GM12873 (cell line): ENCODE data around the gene WWC2.

Experiments
- TF ChIP-seq, protein P1 (sequence below): IDR thresholded peaks from 2 replicates; pipeline ENCODE4 v1.5.1; 2012; ENCODE audit warnings: low read depth, mild to moderate bottlenecking, moderate library complexity, low read length, control low read depth; ENCODE audit not compliant: insufficient read depth; ENCODE audit errors: missing control alignments

Gene WWC2

DNA sequence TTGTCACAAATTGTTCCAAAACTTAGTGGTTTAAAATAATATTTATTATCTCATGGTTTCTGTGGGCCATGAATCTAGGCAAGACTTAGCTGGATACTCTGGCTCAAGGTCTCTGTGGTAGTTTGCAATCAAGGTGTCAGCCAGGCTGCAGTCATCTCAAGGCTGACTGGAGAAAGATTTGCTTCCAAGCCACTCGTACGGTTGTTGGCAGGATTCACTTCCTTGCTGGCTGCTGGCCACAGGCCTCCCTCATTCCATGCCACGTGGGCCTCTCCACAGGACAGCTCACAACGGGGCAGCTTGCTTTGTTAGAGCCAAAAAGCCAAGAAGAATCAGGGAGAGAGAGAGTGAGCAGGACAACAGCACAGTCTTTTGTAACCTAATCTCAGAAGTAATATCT lies 101.4 kb downstream of the WWC2 start:
- TF ChIP-seq, protein P1, sequence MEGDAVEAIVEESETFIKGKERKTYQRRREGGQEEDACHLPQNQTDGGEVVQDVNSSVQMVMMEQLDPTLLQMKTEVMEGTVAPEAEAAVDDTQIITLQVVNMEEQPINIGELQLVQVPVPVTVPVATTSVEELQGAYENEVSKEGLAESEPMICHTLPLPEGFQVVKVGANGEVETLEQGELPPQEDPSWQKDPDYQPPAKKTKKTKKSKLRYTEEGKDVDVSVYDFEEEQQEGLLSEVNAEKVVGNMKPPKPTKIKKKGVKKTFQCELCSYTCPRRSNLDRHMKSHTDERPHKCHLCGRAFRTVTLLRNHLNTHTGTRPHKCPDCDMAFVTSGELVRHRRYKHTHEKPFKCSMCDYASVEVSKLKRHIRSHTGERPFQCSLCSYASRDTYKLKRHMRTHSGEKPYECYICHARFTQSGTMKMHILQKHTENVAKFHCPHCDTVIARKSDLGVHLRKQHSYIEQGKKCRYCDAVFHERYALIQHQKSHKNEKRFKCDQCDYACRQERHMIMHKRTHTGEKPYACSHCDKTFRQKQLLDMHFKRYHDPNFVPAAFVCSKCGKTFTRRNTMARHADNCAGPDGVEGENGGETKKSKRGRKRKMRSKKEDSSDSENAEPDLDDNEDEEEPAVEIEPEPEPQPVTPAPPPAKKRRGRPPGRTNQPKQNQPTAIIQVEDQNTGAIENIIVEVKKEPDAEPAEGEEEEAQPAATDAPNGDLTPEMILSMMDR, result no peak

DNA sequence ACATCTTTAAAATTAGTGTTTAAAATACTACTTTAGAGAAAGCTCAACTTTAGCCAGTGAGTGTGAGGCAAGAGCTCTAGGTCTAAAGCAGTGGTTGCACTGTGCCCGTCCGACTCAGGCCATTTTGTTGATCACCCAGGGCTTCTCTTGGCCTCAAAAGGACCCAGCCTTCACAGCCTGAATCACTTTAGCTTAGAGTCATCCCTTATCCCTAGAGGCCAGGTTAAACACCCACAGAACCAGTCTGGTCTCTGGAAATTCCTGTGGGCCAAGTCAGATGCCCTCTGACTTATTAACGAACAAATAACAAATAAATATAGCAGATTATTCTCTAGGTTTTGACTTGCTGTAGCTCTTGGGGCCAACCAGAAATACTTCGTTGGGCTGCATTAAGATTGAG lies 102.3 kb downstream of the WWC2 start:
- TF ChIP-seq, protein P1, result no peak

DNA sequence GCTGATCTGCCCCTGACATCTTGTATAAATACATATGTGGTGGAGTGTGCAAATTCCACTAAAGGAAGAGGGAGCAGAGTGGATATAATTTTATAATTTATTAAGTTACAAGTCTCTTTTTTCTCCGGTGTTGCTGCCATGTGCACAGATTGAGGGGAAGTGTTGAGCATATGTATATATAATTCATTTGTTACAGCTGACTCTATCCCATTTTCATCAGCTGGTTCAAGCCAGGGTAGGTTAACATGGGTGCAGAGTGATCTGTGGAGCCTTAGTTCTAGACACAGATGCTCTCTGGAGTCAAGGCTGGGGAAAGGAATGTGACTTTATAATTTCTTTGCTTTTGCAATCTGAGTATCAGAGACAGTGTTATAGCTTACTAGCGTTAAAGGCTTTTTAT lies 103.5 kb downstream of the WWC2 start:
- TF ChIP-seq, protein P1, result no peak

DNA sequence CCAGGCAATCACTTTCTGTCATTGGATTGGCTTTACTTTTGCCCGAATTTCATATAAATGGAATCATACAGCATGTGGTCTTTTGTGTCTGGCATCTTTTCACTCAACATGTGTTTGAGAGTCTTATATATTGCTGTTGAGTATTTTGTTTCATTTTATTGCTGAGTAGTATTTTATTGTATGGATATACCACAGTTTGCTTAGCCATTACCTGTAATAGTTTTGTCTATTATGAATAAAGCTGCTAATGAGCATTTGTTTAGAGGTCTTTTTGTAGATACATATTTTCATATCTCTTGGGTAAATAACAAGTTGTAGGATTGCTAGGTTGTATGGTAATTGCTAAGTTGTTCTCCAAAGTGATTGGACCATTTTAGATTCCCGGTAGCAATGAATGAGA lies 105.7 kb downstream of the WWC2 start:
- TF ChIP-seq, protein P1, result no peak

DNA sequence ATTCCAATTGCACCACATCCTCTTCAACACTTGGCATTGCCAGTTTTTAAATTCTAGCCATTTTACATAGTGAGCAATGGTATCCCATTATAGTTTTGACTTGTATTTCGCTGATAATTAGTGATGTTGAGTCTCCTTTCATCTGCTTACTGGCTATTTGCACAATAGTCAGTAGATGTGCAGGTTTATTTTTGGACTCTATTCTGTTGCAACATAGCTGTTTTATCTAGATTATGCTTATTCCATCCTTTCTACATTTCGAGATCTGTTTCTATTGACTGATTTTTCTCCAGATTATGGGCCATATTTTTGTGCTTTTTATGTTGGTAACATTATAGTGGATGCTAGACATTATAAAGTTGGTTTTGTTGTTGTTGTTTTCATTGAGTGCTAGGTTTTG lies 106.1 kb downstream of the WWC2 start:
- TF ChIP-seq, protein P1, result no peak

DNA sequence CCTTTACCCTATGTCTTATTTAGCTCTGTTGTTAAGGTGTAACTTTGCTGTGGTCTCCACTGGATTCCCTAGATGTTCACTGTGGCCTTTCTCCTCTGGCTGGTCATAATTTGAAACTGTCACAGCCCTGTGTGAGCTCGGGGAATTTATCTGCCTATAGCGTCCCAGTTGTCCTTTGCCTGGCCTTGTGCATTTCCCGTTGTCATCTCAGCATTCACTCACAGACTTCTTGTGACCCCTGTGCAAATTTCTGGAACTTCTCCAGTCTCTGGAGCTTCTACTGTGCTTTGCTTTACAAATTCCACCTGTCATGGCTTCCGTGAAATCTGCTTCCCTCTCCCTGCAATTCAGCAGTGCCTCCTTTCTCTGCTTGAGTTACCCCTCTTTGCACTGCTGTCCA lies 106.7 kb downstream of the WWC2 start:
- TF ChIP-seq, protein P1, result no peak

DNA sequence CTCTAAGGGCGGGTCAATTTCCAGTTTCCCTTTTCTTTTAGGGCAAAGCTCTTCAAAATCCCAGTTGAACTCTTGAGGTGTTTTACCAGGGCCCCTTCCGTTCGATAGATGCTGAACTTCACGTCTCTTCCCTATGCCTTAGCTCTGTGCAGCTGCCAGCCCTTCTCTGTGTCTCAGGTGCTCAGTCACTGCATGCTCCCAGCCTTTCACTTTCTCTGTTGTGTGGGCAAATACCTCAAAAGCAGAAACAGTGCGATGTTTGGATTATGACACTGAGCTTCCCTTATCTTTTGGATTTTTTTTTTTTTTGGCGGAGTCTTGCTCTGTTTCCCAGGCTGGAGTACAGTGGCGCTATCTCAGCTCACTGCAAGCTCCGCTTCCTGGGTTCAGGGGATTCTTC lies 112.5 kb downstream of the WWC2 start:
- TF ChIP-seq, protein P1, result no peak
